ENCODE measurements around the gene NUDT3. TPM values are rescaled to one million over a fixed set of nuclear protein-coding genes. Genes with fewer than 3 reads are reported as not detected.
A peak's percentile ranks its signal among the peaks of the same experiment; 100 is the strongest.
"Not testable (repeated sequence)": the region's sequence is repeated elsewhere in the genome, so short reads cannot be mapped to it uniquely, and the experiment has no call there.

Gene NUDT3
- total RNA-seq, 3 donors from 2014 or later: 28.7 to 33.8 (median 29.0) TPM

DNA sequence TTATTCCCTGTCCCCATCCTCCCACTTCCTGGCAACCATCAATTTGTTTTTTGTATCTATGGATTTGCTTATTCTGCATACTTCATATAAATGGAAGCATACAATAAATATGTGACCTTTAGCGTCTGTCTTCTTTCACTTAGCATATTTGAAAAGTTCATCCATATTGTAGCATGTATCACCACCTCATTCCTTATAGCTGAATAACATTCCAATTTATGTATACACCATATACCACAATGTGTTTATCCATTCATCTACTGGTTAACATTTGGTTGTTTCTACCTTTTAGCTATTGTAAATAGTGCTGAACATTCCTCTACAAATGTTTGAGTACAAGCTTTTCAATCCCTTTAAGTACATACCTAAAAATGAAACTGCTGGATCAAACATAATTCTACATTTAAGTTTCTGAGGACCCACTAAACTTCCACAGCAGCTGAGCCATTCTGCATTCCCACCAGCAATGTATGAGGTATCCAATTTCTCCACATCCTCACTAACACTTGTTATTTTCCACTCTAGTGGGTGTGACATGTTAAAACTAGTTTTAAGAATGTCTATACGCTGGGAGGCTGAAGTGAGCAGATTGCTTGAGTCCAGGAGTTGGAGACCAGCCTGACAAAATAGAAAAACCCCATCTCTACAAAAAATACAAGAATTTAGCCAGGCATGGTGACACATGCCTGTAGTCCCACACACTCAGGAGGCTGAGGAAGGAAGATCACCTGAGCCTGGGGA, 32.9 kb downstream of the NUDT3 start:
- Histone ChIP-seq H3K4me3 (no peak overlapping the region), H3K9me3 (no peaks in the 10 kb centered on the region), H3K36me3 (no peaks in the 10 kb centered on the region), H3K4me1 (peaks cover 0 to 10% of the 10 kb centered on the region in 2 donors), H3K27ac (no peak overlapping the region), H3K27me3 (no peaks in the 10 kb centered on the region)
- TF ChIP-seq POLR2A (IDR thresholded peaks at IDR 0.05): no peak
- TF ChIP-seq, protein P1, sequence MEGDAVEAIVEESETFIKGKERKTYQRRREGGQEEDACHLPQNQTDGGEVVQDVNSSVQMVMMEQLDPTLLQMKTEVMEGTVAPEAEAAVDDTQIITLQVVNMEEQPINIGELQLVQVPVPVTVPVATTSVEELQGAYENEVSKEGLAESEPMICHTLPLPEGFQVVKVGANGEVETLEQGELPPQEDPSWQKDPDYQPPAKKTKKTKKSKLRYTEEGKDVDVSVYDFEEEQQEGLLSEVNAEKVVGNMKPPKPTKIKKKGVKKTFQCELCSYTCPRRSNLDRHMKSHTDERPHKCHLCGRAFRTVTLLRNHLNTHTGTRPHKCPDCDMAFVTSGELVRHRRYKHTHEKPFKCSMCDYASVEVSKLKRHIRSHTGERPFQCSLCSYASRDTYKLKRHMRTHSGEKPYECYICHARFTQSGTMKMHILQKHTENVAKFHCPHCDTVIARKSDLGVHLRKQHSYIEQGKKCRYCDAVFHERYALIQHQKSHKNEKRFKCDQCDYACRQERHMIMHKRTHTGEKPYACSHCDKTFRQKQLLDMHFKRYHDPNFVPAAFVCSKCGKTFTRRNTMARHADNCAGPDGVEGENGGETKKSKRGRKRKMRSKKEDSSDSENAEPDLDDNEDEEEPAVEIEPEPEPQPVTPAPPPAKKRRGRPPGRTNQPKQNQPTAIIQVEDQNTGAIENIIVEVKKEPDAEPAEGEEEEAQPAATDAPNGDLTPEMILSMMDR (IDR thresholded peaks at IDR 0.05): peak in 1 of 3 donors; percentile 8
- DNase-seq (ENCODE audit: low spot score in 2 of 2): no peak
- intact Hi-C loops (cut with DNase I; ENCODE audit: low total_unique reads): loop anchor here (5.0 kb wide), 1 partner anchor 618 kb away; no protein-coding TSS in a partner anchor

DNA sequence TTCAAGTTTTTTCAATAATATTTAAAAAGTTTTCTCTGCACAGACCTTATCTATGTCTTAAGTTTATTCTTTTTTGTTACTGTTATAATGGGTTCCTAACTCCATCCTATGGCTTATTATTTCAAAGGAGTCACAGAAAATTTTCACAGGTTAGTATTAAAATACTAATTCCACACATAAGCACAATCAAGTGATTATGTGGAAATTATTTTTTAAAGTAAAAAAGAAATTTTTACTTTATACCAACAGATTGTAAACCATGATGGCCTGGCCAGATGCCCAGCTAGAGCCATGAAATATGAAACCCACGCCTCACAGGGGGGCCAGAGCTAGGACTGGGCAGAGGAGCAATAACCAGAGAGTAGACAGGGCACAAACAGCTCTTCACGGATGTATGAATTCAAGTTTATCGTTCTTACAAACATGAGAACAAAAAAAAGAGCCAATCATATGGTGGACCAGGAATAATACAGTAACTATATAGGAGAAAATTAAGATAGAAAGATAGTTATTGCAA, 34.0 kb downstream of the NUDT3 start:
- Histone ChIP-seq H3K4me3 (no peak overlapping the region), H3K36me3 (no peaks in the 10 kb centered on the region), H3K27ac (no peak overlapping the region), H3K4me1 (peaks cover 0 to 10% of the 10 kb centered on the region in 2 donors), H3K27me3 (no peaks in the 10 kb centered on the region), H3K9me3 (no peaks in the 10 kb centered on the region)
- intact Hi-C loops (cut with DNase I; ENCODE audit: low total_unique reads): loop anchor here (5.0 kb wide), 1 partner anchor 619 kb away; no protein-coding TSS in a partner anchor
- no peak for DNase-seq (ENCODE audit: low spot score in 2 of 2)
- TF ChIP-seq, protein P1 (IDR thresholded peaks at IDR 0.05): no peak

DNA sequence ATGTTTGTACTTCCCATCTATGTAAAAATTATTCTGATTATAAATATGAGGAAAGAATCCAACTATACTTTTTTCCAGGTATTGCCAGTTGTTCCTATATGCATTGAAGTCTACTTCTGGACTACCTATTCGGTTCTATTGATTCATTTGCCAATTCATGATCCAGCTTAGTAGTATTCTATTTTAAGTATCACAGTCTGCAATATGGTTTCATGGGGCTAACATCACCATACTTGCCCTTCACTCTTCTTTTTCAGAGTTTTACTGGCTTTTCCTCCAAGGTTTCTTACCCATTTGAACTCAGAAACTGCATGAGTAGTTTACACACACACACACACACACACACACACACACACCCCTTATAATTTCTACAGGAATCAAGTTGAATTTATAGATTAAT, 34.5 kb downstream of the NUDT3 start:
- H3K4me3 ChIP-seq: no peak overlapping the region
- no peaks in the 10 kb centered on the region for H3K27me3 ChIP-seq

DNA sequence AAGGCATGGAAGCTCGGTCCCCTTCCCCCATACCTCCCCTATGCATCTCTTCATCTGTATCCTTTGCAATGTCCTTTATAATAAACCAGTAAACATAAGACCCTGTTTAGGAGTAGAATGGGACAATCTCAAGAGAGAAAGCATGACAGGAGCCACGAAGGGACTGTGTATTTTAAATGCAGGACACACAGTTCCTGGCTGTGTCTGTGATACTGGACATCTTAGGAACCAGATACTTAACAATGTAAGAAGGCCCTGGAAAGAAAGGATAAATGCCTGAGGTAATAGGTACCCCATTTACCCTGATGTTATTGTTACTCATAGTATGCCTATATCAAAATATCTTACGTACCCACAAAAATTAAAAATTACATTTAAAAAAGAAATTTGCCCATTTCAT, 36.6 kb downstream of the NUDT3 start:
- Histone ChIP-seq H3K27ac (no peak overlapping the region), H3K4me1 (peaks cover 0 to 10% of the 10 kb centered on the region in 2 donors), H3K27me3 (no peaks in the 10 kb centered on the region), H3K36me3 (no peaks in the 10 kb centered on the region), H3K4me3 (no peak overlapping the region), H3K9me3 (no peaks in the 10 kb centered on the region)
- TF ChIP-seq, protein P1 (IDR thresholded peaks at IDR 0.05): no peak
- TF ChIP-seq POLR2AphosphoS5 (IDR thresholded peaks at IDR 0.05) (no peak), POLR2A (IDR thresholded peaks at IDR 0.05) (no peak)
- intact Hi-C loops (cut with DNase I; ENCODE audit: low total_unique reads): loop anchor here (5.0 kb wide), 1 partner anchor 621 kb away; no protein-coding TSS in a partner anchor
- DNase-seq (ENCODE audit: low spot score in 2 of 2): no peak

More for the DNA sequence above, 34.5 kb downstream of the NUDT3 start:
- H3K27ac ChIP-seq: no peak overlapping the region
- TF ChIP-seq, protein P1 (IDR thresholded peaks at IDR 0.05): no peak
- TF ChIP-seq POLR2A (IDR thresholded peaks at IDR 0.05): no peak
- TF ChIP-seq POLR2AphosphoS5 (IDR thresholded peaks at IDR 0.05): no peak
- no peaks in the 10 kb centered on the region for H3K36me3 ChIP-seq
- H3K9me3 ChIP-seq: no peaks in the 10 kb centered on the region
- intact Hi-C loops (cut with DNase I; ENCODE audit: low total_unique reads): loop anchor here (5.0 kb wide), 1 partner anchor 619 kb away; no protein-coding TSS in a partner anchor
- peaks cover 0 to 10% of the 10 kb centered on the region in 2 donors for H3K4me1 ChIP-seq
- no peak for DNase-seq (ENCODE audit: low spot score in 2 of 2)

DNA sequence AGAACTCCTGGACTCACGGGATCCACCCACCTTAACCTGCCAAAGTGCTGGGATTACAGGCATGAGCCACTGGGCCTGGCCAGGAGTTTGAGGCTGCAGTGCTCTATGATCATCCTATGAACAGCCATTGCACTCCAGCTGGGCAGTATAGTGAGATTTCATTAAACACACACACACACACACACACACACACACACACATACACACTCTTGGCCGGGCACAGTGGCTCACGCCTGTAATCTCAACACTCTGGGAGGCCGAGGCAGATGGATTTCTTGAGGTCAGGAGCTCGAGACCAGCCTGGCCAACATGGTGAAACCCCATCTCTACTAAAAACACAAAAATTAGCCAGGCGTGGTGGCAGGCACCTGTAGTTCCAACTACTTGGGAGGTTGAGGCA, 38.2 kb downstream of the NUDT3 start:
- H3K27ac ChIP-seq; H3K4me1 ChIP-seq; DNase-seq (ENCODE audit: low spot score in 2 of 2); intact Hi-C loops (cut with DNase I; ENCODE audit: low total_unique reads); H3K27me3 ChIP-seq; H3K9me3 ChIP-seq; H3K4me3 ChIP-seq; H3K36me3 ChIP-seq: not testable (repeated sequence)

DNA sequence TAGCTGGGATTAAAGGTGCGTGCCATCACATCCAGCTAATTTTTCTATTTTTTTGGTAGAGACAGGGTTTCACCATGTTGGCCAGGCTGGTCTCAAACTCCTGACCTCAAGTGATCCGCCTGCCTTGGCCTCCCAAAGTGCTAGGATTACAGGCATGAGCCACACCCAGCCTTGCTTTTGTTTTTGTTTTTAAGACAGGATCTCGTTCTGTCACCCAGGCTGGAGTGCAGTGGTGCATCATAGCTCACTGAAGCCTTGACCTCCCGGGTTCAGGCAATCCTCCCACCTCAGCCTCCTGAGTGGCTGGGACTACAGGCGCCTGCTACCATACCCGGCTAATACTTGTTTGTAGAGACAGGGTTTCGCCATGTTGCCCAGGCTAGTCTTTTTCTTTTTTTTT, 38.9 kb downstream of the NUDT3 start:
- intact Hi-C loops (cut with DNase I; ENCODE audit: low total_unique reads); H3K27ac ChIP-seq; H3K9me3 ChIP-seq; H3K4me1 ChIP-seq; DNase-seq (ENCODE audit: low spot score in 2 of 2); H3K4me3 ChIP-seq; H3K36me3 ChIP-seq; H3K27me3 ChIP-seq: not testable (repeated sequence)

All from breast epithelium (tissue), 4 donors.